NCI-H460 (cell line): ENCODE data around the gene UBE4A. TPM values are rescaled to one million over a fixed set of nuclear protein-coding genes. Genes with fewer than 3 reads are reported as not detected.
"Not testable (repeated sequence)": the region's sequence is repeated elsewhere in the genome, so short reads cannot be mapped to it uniquely, and the experiment has no call there.

ENCODE experiments used
- DNase-seq: peaks from one replicate; pipeline ENCODE4 v3.0.0-alpha.2; 2016; ENCODE audit warnings: low read depth; ENCODE audit errors: extremely low read depth
- total RNA-seq: library from RNA; depleted of rRNA; stranded (reverse); fragments of >200 nt; shearing (Covaris generic); gene quantifications from 2 replicates; pipeline ENCODE4 v1.2.3, GENCODE V29; 2014

Gene UBE4A
- total RNA-seq, 1 experiment from 2014 or later, result 47.6 TPM

DNA sequence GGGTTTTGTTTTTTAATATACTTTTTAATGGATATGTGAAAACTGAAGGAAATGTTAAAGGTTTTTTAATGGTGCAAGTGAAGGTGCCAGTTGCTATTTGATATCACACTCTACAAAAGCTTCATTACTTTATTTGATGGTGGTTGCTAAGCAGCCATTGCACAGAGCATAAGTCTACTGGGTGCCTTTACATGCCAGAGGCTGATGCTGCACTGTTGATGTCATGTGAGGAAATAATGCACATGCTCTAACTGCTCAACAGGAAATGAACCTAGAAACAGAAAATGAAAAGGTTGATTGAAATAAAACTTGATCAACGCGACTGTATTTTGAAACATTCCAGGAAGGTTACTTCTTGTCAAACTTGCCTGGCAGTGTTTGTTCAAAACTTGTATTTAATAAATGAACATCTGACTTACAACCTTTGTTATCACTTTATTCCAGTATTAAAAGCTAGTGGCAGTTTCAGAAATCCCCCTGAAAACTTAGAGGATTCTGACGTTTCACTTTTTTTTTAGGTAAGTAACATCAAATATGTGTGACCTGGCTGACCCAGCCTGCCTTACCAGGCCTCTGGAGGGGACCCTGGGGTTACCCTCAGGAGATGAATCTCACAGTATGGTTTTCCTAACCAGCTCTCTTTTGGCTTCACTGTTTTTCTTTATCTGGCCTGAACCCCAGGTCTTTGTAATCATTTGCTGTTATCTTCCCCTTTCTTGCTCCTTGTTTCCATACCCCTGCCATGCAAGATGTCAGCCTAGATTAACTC is 39.6 kb downstream of the UBE4A start:
- no peak for DNase-seq

DNA sequence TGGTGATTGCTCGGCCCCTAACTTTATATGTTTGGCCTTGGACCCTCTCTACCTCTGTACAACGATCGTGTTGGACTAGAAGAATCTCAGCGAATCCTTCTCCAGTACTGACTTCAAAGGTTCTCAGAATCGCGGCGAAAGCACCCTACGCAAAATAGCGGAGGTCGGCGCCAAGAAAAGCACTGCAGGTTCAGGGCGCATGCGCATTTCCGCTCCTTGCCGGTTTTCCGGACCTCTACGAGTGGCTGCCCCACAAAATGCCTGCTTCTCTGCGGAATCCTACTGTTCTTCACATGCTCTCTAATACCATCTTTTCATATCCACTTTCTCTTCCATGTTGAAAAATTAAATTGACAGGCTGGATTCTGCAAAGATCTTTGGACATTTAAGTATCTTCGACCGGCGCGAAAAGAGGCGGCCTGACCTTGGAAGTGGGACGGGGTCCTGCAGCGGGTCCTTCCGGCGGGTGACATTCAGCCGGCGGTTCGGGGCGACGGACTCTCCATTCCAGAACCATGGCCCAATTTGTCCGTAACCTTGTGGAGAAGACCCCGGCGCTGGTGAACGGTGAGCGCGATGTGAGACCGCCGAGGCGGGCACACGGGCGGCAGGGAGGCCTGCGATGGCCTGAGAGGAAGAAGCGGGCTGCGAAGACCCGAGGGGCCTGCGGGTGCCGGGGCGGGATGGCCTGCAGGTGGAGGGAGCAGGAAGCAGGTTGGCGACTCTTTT is 41.9 kb downstream of the UBE4A start, which contains the start of gene ATP5MG:
TSS of gene ATP5MG (plus strand) at position 456 of the 729 bp plus-strand sequence. CDS start at position 516, 60 bp downstream.
- peak; percentile 83 for DNase-seq

DNA sequence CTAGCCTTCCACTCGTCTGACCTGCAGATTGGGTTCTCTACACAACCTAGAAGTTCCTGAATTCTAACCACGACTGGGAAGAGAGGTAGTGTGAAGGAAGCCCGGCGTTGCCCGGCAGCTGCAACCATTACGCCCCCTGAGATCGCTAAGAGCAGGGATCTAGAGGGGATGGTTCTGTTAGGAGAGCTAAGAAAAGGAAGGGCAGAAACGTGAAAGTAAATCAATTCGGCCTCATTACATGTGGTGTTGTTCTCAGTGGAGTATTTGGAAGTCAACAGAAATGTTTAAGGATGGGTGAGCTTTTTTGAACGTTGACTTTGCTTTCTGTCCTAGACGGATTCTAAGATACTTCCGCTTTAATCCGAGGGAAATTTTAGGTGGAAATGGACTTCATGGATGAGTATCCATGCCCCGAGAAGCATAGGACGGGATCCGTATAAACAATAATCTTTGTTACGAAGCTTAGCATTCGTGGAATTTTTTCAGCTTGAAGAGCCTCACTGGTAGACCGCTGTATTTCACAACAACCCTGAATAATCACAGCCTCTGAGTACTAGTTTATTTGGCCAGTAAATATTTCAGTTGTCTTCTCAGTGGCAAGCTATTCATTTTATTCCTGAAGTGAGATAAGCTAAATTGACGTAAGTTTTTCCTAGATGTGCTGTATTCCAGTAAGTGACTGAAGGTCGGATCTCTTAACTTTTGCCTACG is 42.6 kb downstream of the UBE4A start:
- no peak for DNase-seq

- DNase-seq, result not testable (repeated sequence)
Measured at GRCh38 chr11:118402594-118402993, 43.2 kb downstream of the UBE4A start.

GRCh38 chr11:118406599-118407166 is 47.3 kb downstream of the UBE4A start:
- DNase-seq, result no peak

DNA sequence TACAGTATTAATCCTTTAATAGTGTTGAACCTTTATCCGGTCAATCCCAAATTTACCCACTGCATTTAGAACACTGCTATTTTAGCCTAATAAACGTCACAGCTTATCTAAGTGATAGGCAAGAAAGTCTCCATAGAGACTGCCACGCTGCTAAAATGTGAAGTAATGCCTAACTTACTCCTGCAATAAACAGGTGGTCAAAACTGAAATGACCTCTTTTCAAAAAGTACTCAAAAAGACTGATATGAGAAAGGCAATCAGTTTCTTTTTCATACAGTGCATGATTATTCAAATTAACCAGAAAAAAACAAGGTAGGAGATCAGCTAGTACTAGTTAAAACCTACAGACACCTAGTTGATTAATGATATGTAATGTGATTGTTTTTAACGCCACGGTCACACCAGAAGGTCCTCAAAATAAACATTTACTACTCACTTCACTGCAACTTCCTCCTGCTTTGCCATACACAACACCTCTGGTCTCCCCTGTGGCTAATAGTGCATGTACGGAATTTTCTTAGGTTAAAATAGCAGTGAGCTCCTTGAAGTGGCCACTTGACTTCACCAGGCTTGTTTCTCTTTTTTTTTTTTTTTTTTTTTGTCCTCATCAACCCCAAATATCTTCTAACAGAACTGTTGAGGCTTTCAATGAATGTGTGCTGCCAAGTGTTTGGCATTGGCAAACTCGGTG is 50.8 kb downstream of the UBE4A start:
- no peak for DNase-seq

GRCh38 chr11:118411530-118411929 is 52.1 kb downstream of the UBE4A start:
- DNase-seq, result no peak

DNA sequence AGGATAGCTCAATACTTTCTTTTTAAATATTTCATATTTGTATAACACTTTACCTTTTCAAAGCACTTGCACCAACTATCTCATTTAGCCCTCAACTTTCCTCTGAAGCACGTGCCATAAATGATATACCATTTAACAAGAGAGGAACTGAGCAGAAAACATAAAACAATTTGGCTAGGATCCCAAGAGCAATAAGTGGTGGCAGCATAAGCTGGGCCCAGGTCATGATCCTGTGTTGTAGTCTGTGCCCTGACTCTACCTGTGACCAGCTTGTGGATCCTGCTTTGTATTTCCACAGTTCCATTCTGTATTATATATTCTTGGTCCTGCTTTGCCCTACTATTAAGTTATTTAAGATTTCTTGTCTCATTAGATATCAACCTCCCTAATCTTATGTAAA is 53.5 kb downstream of the UBE4A start:
- DNase-seq, result no peak

GRCh38 chr11:118415062-118415738 is 55.8 kb downstream of the UBE4A start:
- DNase-seq, result no peak

DNA sequence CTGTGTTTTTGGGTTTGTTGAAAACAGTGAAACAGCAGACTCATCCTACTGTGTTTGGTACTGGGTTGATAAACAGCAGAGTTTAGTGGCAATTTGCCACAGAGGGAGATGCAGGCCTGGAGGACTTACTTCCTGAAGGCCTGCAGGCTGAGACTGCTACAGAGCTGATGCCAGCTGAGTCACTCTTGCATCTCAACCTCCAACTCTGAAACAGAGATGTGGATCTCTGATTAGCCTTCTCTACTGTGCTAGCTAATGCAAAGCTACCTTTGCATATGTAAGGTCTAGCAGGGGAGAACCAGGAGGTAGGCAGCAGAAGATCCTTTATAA is 56.3 kb downstream of the UBE4A start:
- DNase-seq, result peak; percentile 49

- not testable (repeated sequence) for DNase-seq
Measured at GRCh38 chr11:118416900-118417299, 57.5 kb downstream of the UBE4A start.

GRCh38 chr11:118417801-118418200 is 58.4 kb downstream of the UBE4A start:
- DNase-seq, result no peak

DNA sequence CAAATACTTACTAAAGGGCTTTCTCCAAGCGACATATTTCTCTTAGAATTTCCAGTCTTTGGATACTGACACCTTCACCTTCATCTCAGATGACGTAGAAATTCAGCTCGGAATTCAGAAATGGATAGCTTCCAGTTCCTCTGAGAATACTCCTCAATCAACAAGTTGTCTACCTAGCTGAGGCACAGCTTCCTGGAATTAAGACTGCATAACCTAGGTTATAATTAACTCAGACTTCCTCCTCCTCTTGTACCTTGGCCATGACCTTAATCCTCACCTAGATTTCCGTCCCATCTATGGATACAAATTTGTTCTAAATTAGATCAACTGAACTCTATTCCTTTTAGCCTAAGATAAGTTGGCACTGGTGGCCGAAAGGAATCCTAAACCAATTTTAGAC is 59.4 kb downstream of the UBE4A start:
- DNase-seq, result no peak

DNA sequence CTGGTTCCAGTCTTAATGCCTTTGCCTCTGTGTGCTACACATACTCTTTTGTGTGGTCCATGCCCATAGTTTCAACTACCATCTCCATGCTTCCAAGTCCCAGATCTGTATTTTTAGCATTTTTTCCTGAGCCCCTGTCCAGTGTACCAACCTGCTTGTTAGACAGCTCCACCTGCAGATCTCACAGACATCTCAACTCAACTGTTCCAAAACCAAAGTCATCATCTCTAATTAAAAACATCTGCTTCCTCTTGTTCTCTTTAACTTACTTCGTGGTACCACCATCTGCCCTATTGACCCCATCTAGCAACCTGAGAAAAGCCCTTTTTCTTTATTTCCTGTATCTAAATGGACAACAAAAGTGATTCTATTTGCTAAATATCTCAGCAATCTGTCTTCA is 68.3 kb downstream of the UBE4A start:
- DNase-seq, result no peak

DNA sequence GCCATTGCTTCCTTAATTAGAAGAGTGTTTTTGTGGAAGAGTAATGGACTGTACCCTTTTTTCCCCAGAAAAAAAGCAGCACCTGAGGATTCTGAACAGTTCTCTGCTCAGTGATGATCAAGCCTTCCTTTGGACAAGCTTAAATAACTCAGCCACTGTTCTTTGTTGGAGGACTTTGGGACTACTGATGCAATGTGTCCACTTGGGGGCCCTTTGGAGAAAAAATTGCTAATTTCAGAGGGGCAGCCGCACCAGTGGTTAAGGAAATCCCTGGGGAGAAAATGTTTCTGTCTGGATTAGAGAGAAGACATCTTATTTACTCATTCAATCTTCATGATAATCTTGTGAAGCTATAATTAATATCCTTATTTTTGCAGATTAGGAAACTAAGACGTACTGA is 71.6 kb downstream of the UBE4A start:
- DNase-seq, result no peak

GRCh38 chr11:118434123-118434552 is 74.7 kb downstream of the UBE4A start:
- DNase-seq, result no peak

- no peak for DNase-seq
Measured at GRCh38 chr11:118434553-118435289, 75.3 kb downstream of the UBE4A start.

DNA sequence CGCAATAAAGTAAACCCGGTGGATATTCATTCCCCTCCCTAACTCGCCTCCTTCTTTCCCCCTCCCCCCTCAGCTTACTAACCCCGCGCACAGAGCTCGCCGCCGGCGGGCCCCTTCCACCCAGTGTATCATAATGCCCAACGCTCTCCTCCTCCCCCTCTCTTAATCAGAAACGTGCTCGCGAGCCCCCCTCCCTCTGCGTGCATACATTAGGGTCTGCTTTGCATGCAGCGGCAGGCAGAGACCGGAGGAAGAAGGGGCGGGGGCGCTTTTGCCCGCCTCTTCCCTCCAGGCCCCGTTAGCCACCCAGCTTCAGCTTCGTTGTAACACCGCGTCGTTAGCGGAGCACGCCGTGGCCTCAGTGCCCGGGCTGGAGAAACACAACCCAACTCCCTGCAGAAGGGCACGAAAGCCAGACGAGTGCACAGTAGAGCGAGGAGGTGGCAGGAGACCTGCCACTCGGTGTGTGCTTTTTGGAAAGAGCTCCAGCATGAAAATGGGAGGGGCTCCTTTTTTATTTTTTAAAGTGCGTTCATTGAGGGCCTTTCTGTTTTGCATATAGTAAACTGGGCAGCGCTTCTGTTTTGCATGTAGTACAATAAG is 76.0 kb downstream of the UBE4A start:
- DNase-seq, result peak; percentile 21
